ENCODE measurements around the gene ID2.

DNA sequence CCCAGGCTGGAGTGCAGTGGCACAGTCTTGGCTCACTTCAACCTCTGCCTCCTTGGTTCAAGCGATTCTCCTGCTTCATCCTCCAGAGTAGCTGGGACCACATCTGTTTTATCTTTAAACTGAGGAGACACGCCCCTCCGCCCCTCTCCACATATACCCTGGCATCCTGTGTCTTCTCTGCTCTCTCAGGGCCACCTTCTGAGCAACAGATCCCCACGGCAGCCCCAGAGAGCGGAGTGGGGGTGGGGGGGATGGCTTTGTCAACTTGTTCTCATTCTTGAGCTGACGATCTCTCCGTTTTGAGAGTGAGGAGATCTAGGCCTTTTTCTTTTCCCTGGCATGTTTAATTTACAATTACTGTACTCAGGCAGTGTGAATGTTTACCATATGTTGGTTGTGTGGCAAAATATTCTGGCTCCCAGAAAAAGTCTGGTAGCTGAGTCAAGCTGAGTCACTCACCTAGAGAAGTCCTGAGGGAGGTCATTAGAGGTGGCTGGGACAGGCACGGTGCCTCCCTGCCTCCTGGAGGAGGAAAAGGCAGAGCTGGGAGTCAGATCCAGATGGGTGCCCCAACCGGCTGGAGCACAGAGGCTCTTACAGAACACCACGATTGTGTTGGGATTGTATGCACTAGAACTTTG lies 19.5 kb upstream of the ID2 start:
- TF ChIP-seq, protein P1, sequence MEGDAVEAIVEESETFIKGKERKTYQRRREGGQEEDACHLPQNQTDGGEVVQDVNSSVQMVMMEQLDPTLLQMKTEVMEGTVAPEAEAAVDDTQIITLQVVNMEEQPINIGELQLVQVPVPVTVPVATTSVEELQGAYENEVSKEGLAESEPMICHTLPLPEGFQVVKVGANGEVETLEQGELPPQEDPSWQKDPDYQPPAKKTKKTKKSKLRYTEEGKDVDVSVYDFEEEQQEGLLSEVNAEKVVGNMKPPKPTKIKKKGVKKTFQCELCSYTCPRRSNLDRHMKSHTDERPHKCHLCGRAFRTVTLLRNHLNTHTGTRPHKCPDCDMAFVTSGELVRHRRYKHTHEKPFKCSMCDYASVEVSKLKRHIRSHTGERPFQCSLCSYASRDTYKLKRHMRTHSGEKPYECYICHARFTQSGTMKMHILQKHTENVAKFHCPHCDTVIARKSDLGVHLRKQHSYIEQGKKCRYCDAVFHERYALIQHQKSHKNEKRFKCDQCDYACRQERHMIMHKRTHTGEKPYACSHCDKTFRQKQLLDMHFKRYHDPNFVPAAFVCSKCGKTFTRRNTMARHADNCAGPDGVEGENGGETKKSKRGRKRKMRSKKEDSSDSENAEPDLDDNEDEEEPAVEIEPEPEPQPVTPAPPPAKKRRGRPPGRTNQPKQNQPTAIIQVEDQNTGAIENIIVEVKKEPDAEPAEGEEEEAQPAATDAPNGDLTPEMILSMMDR (IDR thresholded peaks at IDR 0.05 in 2 of 3, conservative IDR thresholded peaks at IDR 0.05 in 1 of 3; ENCODE audit: borderline replicate concordance in 1 of 3, insufficient read depth in 1 of 3, low read depth in 2 of 3, low read length in 2 of 3): peak; percentile 16 to 40 (median 31); a peak in 4 of 6 replicates
- TF ChIP-seq POLR2A (IDR thresholded peaks at IDR 0.05; ENCODE audit: borderline replicate concordance, extremely low read depth, insufficient read depth, insufficient read length) (no peak), CEBPB (IDR thresholded peaks at IDR 0.05; ENCODE audit: low read depth) (no peak), REST (IDR thresholded peaks at IDR 0.05; ENCODE audit: low read depth) (no peak), YY1 (IDR thresholded peaks at IDR 0.05; ENCODE audit: extremely low read depth, insufficient replicate concordance, low read depth, low read length) (peak; percentile 63), RAD21 (IDR thresholded peaks at IDR 0.05; ENCODE audit: low read depth) (peak; percentile 77), MAX (IDR thresholded peaks at IDR 0.05) (no peak), POLR2AphosphoS5 (IDR thresholded peaks at IDR 0.05; ENCODE audit: low read depth, low read length) (peak; percentile 54; the same call in 1 of the 2 replicates), CBX3 (IDR thresholded peaks at IDR 0.05; ENCODE audit: low read depth) (peak; percentile 21; the same call in 1 of the 2 replicates), EZH2phosphoT487 (IDR thresholded peaks at IDR 0.05; ENCODE audit: borderline replicate concordance) (no peak)
